H1 (cell line): ENCODE data around the gene HEATR5A. TPM values are rescaled to one million over a fixed set of nuclear protein-coding genes. Genes with fewer than 3 reads are reported as not detected.

Experiments
- CTCF ChIA-PET: fragments of 300-600 bp; sonication (Branson Sonifier 250); formaldehyde crosslinking; loops from one replicate; lab custom pipeline; 2021; ENCODE audit not compliant: partially characterized antibody; lab: Charles Lee
- POLR2A ChIA-PET: fragments of 300-600 bp; sonication (Branson Sonifier 250); formaldehyde crosslinking; loops from one replicate; lab custom pipeline; 2021; ENCODE audit warnings: inconsistent platforms; ENCODE audit not compliant: partially characterized antibody; lab: Charles Lee
- DNase-seq, 2 experiments: peaks; one replicate each; pipeline versions ENCODE4 v3.0.0 to v3.0.0-alpha.2; 2010 to 2022; ENCODE audit warnings: low spot score in 2 of 2, low read depth in 1 of 2, mixed read lengths in 1 of 2
- FAIRE-seq: peaks from 2 replicates; lab custom pipeline; 2011; peaks lifted over from hg19 to GRCh38; lab: Jason Lieb, UNC
- H2AFZ ChIP-seq: 2 replicates; pipeline ENCODE4 v1.8.1; 2012; ENCODE audit warnings: low read length, inconsistent platforms
- H2AK5ac ChIP-seq: 2 replicates; pipeline ENCODE4 v1.6.1; 2013; ENCODE audit warnings: low read depth, low read length
- H2BK120ac ChIP-seq: replicated peaks from 2 replicates; pipeline ENCODE3; 2013; ENCODE audit warnings: low read depth, low read length, inconsistent platforms
- H2BK12ac ChIP-seq: 2 replicates; pipeline ENCODE4 v1.6.1; 2013; ENCODE audit warnings: low read depth, low read length
- H2BK15ac ChIP-seq: 2 replicates; pipeline ENCODE4 v1.6.1; 2013; ENCODE audit warnings: low read length
- H2BK20ac ChIP-seq: 2 replicates; pipeline ENCODE4 v1.6.1; 2013; ENCODE audit warnings: low read length
- H2BK5ac ChIP-seq: 2 replicates; pipeline ENCODE4 v1.6.1; 2013; ENCODE audit warnings: low read depth, low read length
- H3K14ac ChIP-seq: 2 replicates; pipeline ENCODE4 v1.6.1; 2013; ENCODE audit warnings: inconsistent platforms; ENCODE audit not compliant: insufficient read length
- H3K18ac ChIP-seq: 2 replicates; pipeline ENCODE4 v1.6.1; 2013; ENCODE audit warnings: low read length; ENCODE audit errors: extremely low read depth
- H3K23ac ChIP-seq: 2 replicates; pipeline ENCODE4 v1.6.1; 2013; ENCODE audit warnings: inconsistent platforms; ENCODE audit not compliant: insufficient read length
- H3K23me2 ChIP-seq: 2 replicates; pipeline ENCODE4 v1.6.1; 2013; ENCODE audit warnings: low read depth, low read length
- H3K27ac ChIP-seq: 2 replicates; pipeline ENCODE4 v1.6.1; 2011; ENCODE audit warnings: low read depth, low read length, inconsistent platforms
- H3K27me3 ChIP-seq, 4 experiments: replicated peaks in 1 of 4; 1 replicate in 1 of 4; 2 replicates in 3 of 4; pipeline versions ENCODE4 v1.6.1 to v1.8.1; 2011 to 2013; ENCODE audit warnings: low read length in 3 of 4, mild to moderate bottlenecking in 3 of 4, inconsistent platforms in 2 of 4, mixed read lengths in 2 of 4, moderate library complexity in 1 of 4; ENCODE audit not compliant: control insufficient read depth in 3 of 4, insufficient read depth in 3 of 4; ENCODE audit errors: extremely low read depth in 1 of 4
- H3K36me3 ChIP-seq, 4 experiments: 2 replicates each; pipeline versions ENCODE4 v1.6.1 to v1.8.1; 2011 to 2013; ENCODE audit warnings: mild to moderate bottlenecking in 4 of 4, low read length in 3 of 4, moderate library complexity in 2 of 4, control low read depth in 1 of 4, inconsistent platforms in 1 of 4; ENCODE audit not compliant: insufficient read depth in 4 of 4, control insufficient read depth in 2 of 4
- H3K4ac ChIP-seq: replicated peaks from 2 replicates; pipeline ENCODE3; 2013; ENCODE audit warnings: low read length, low read depth, mixed read lengths, inconsistent platforms; ENCODE audit not compliant: insufficient read length
- H3K4me1 ChIP-seq, 4 experiments: replicated peaks in 1 of 4; 1 replicate in 1 of 4; 2 replicates in 3 of 4; pipeline versions ENCODE4 v1.6.1 to v1.8.1; 2011 to 2013; ENCODE audit warnings: low read length in 3 of 4, inconsistent platforms in 2 of 4, mixed read lengths in 1 of 4; ENCODE audit not compliant: insufficient read depth in 4 of 4, control insufficient read depth in 3 of 4
- H3K4me2 ChIP-seq, 2 experiments: 2 replicates each; pipeline versions ENCODE4 v1.6.1 to v1.8.1; 2011 to 2013; ENCODE audit warnings: low read depth in 2 of 2, low read length in 2 of 2, control low read depth in 1 of 2, inconsistent platforms in 1 of 2, mild to moderate bottlenecking in 1 of 2; ENCODE audit not compliant: insufficient read depth in 1 of 2
- H3K4me3 ChIP-seq, 4 experiments: fragments of 200-600, 300-600 bp in 1 of 4; sonication (generic), shearing (Covaris generic), sonication (Bioruptor Twin) in 1 of 4; 2 replicates each; pipeline versions ENCODE4 v1.5.1 to v1.8.1; 2011 to 2016; ENCODE audit warnings: low read length in 4 of 4, low read depth in 3 of 4, control low read depth in 2 of 4, inconsistent platforms in 2 of 4, mild to moderate bottlenecking in 2 of 4, mixed read lengths in 1 of 4, moderate library complexity in 1 of 4; ENCODE audit not compliant: insufficient read depth in 2 of 4; ENCODE audit errors: extremely low read depth in 1 of 4
- H3K56ac ChIP-seq: replicated peaks from 2 replicates; pipeline ENCODE3; 2013; ENCODE audit warnings: low read depth, mild to moderate bottlenecking, mixed read lengths, low read length, inconsistent platforms; ENCODE audit not compliant: insufficient read length
- H3K79me1 ChIP-seq: 2 replicates; pipeline ENCODE4 v1.6.1; 2013; ENCODE audit warnings: low read depth, low read length, control low read depth
- H3K79me2 ChIP-seq, 2 experiments: 2 replicates each; pipeline versions ENCODE4 v1.6.1 to v1.8.1; 2012 to 2013; ENCODE audit warnings: low read length in 2 of 2, mild to moderate bottlenecking in 2 of 2, inconsistent platforms in 1 of 2; ENCODE audit not compliant: insufficient read depth in 2 of 2, control insufficient read depth in 1 of 2
- H3K9ac ChIP-seq, 4 experiments: replicated peaks in 1 of 4; 1 replicate in 1 of 4; 2 replicates in 3 of 4; pipeline versions ENCODE4 v1.6.1 to v1.8.1; 2011 to 2013; ENCODE audit warnings: low read depth in 3 of 4, low read length in 3 of 4, control low read depth in 2 of 4, mild to moderate bottlenecking in 2 of 4, moderate library complexity in 2 of 4, inconsistent platforms in 1 of 4; ENCODE audit errors: extremely low read depth in 1 of 4
- H3K9me3 ChIP-seq, 2 experiments: 2 replicates each; pipeline versions ENCODE4 v1.6.1 to v1.8.1; 2012 to 2013; ENCODE audit warnings: mild to moderate bottlenecking in 2 of 2, moderate library complexity in 2 of 2, control low read depth in 1 of 2, inconsistent platforms in 1 of 2, low read depth in 1 of 2, low read length in 1 of 2, mixed read lengths in 1 of 2; ENCODE audit not compliant: insufficient read depth in 2 of 2
- H4K20me1 ChIP-seq, 2 experiments: replicated peaks in 1 of 2; 2 replicates each; pipeline versions ENCODE3 to v1.8.1; 2011 to 2013; ENCODE audit warnings: inconsistent platforms in 2 of 2, low read length in 2 of 2, mild to moderate bottlenecking in 1 of 2; ENCODE audit not compliant: insufficient read depth in 2 of 2, control insufficient read depth in 1 of 2
- H4K5ac ChIP-seq: 2 replicates; pipeline ENCODE4 v1.6.1; 2013; ENCODE audit warnings: low read length, low read depth, mixed read lengths, inconsistent platforms; ENCODE audit not compliant: insufficient read length
- H4K8ac ChIP-seq: 2 replicates; pipeline ENCODE4 v1.8.0; 2013; ENCODE audit warnings: mild to moderate bottlenecking, moderate library complexity, low read length, inconsistent platforms; ENCODE audit not compliant: insufficient read depth; ENCODE audit errors: extremely low read depth
- H4K91ac ChIP-seq: replicated peaks from 2 replicates; pipeline ENCODE3; 2013; ENCODE audit warnings: low read length, mixed read lengths, inconsistent platforms; ENCODE audit not compliant: insufficient read length
- ATF2 ChIP-seq: IDR thresholded peaks from 2 replicates; pipeline ENCODE4 v1.6.1; 2012; ENCODE audit warnings: low read length, inconsistent platforms
- ATF3 ChIP-seq: IDR thresholded peaks from 2 replicates; pipeline ENCODE4 v1.6.1; 2011; ENCODE audit warnings: low read depth, mild to moderate bottlenecking, low read length; ENCODE audit not compliant: insufficient read depth
- BCL11A ChIP-seq, 2 experiments: IDR thresholded peaks; one replicate each; pipeline ENCODE4 v1.6.1; 2011; ENCODE audit warnings: low read depth in 2 of 2, low read length in 2 of 2, mild to moderate bottlenecking in 2 of 2
- CTBP2 ChIP-seq: IDR thresholded peaks from 2 replicates; pipeline ENCODE4 v1.7.0; 2011; ENCODE audit warnings: borderline replicate concordance, mild to moderate bottlenecking, moderate library complexity, mixed read lengths, low read length; ENCODE audit not compliant: insufficient read depth, insufficient read length
- EZH2 ChIP-seq: fragments of 200-600 bp; sonication (generic); IDR thresholded peaks from 2 replicates; pipeline ENCODE4 v1.7.1; 2012; ENCODE audit warnings: low read depth, mild to moderate bottlenecking, moderate library complexity, low read length, inconsistent platforms; ENCODE audit not compliant: severe bottlenecking
- GTF2F1 ChIP-seq: IDR thresholded peaks from 2 replicates; pipeline ENCODE4 v1.6.1; 2012; ENCODE audit warnings: low read depth, low read length, improper control_type of control experiment, borderline replicate concordance
- POLR2AphosphoS5 ChIP-seq: IDR thresholded peaks from 2 replicates; pipeline ENCODE4 v1.6.1; 2011; ENCODE audit warnings: low read depth, low read length
- RFX5 ChIP-seq: IDR thresholded peaks from 2 replicates; pipeline ENCODE4 v1.6.1; 2011; ENCODE audit warnings: low read depth, low read length, improper control_type of control experiment, borderline replicate concordance
- SP2 ChIP-seq: IDR thresholded peaks from 2 replicates; pipeline ENCODE4 v1.6.1; 2012; ENCODE audit warnings: mild to moderate bottlenecking, low read length, inconsistent platforms
- ZNF274 ChIP-seq: IDR thresholded peaks from 2 replicates; pipeline ENCODE4 v1.7.0; 2012; ENCODE audit warnings: low read length, borderline replicate concordance; ENCODE audit errors: extremely low read depth
- WGBS, 2 experiments: shearing (Covaris generic) in 1 of 2; methylation state at CpG; one replicate each; pipeline versions ENCODE4 v1.1.6 to v1.1.7; 2013 to 2015; ENCODE audit warnings: low lambda C conversion rate in 2 of 2, mixed read lengths in 2 of 2, inconsistent platforms in 1 of 2, low coverage in 1 of 2, missing lambda C conversion rate in 1 of 2; ENCODE audit not compliant: insufficient replicate concordance in 2 of 2, insufficient coverage in 1 of 2, insufficient read length in 1 of 2; ENCODE audit errors: extremely low coverage in 1 of 2, missing lambda C conversion rate in 1 of 2; 5-methylcytosine and 5-hydroxymethylcytosine counted together
- polyA plus RNA-seq, 7 experiments: library from polyadenylated mRNA; depleted of rRNA in 3 of 7; stranded (reverse) in 5 of 7; unstranded in 2 of 7; fragments of >200 nt in 5 of 7; fragments of 200-250 nt in 2 of 7; gene quantifications; 1 replicate in 5 of 7; 2 replicates in 1 of 7; 4 replicates in 1 of 7; pipeline versions ENCODE4 v1.2.1 to v1.2.3, GENCODE V29; 2011 to 2013; ENCODE audit warnings: missing spikeins in 2 of 7, mixed read lengths in 2 of 7
- total RNA-seq: library from RNA; stranded (reverse); fragmentation: NEBNext Ultra II Directional; extraction: Animal tissue kit (Norgen Biotek cat#: 25700); gene quantifications from 2 replicates; pipeline ENCODE4 v1.2.1, GENCODE V29; 2021

HEATR5A gene
- total and polyA plus RNA-seq, 2 of the 8 experiments (the other 6 are each of a cell fraction or from before 2014, with no cell fraction given): 9.0 to 36.2 TPM

DNA sequence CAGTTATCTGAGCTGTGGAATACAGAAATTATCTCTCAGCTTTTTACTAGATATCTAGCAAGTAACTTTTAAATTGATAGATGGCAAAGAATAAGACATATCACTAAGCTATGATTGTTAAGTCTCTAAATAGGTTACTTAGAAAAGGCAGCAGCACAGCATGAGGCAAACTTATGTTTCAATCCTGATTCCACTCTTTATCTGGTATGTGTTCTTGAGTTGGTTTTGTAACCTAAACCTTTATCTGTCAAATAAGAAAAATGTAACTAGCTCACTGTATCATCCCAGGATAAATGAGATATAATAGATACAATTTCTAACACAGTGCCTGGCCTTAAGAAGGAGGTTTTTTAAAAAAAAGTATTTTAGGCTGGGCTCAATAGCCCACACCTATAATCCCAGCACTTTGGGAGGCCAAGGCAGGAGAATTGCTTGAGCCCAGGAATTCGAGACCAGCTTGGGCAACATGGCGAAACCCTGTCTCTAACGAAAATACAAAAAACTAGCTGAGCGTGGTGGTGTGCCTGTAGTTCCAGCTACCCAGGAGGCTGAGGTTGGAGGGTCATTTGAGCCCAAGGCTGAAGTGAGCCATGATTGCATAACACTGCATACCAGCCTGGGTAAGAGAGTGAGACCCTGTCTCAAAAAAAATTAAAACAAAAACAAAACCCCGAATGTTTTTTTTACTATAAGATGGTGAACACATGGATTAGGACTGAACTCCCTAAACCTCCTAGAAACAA is 56.8 kb downstream of the HEATR5A start:
- peaks cover 0 to 3% (median 0%) of the 10 kb centered on the region in 4 experiments; a peak in 1 of 8 replicates for H3K36me3 ChIP-seq
- H2BK120ac ChIP-seq: no peak overlapping the region
- no peaks in the 10 kb centered on the region for H3K9me3 ChIP-seq
- H2AK5ac ChIP-seq: no peak overlapping the region
- no peak overlapping the region for H2BK15ac ChIP-seq
- no peak overlapping the region for H3K14ac ChIP-seq
- FAIRE-seq (no peak), DNase-seq (no peak)
- no peak overlapping the region for H4K5ac ChIP-seq
- ChIA-PET POLR2A (interaction anchor here (0.6 kb wide), 1 partner anchor 11 kb away, joined by 3 read pairs; no protein-coding TSS in a partner anchor), CTCF (interaction anchor here (0.7 to 1.2 kb wide), 4 partner anchors 10 to 251 kb away, joined by 3 to 6 read pairs (median 4); no protein-coding TSS in a partner anchor)
- H3K4me1 ChIP-seq: no peaks in the 10 kb centered on the region
- no peak overlapping the region for H3K4me3 ChIP-seq
- no peak overlapping the region for H4K91ac ChIP-seq
- whole genome bisulfite sequencing, 2 experiments: 92% methylated on average over 5 of the region's 5 CpGs; no CpG with 5 or more reads in 1 of the 2 experiments
- no peaks in the 10 kb centered on the region for H4K20me1 ChIP-seq
- H3K23ac ChIP-seq: no peak overlapping the region
- H3K4me2 ChIP-seq: no peak overlapping the region
- no peaks in the 10 kb centered on the region for H3K79me2 ChIP-seq
- H4K8ac ChIP-seq: no peak overlapping the region
- H3K23me2 ChIP-seq: no peaks in the 10 kb centered on the region
- H3K4ac ChIP-seq: no peak overlapping the region
- H2AFZ ChIP-seq: no peak overlapping the region
- no peak overlapping the region for H2BK12ac ChIP-seq
- no peak overlapping the region for H3K27ac ChIP-seq
- H3K79me1 ChIP-seq: no peaks in the 10 kb centered on the region
- no peak overlapping the region for H3K18ac ChIP-seq
- no peak overlapping the region for H2BK5ac ChIP-seq
- H3K27me3 ChIP-seq: peaks cover 0 to 1% (median 0%) of the 10 kb centered on the region in 4 experiments; a peak in 1 of 7 replicates
- no peak overlapping the region for H3K56ac ChIP-seq
- no peak overlapping the region for H2BK20ac ChIP-seq
- no peak overlapping the region for H3K9ac ChIP-seq
- TF ChIP-seq BCL11A (IDR thresholded peaks at IDR 0.05; ENCODE audit: low read depth in 2 of 2, low read length in 2 of 2): no peak
- no peak for TF ChIP-seq ZNF274
- no peak for TF ChIP-seq RFX5
- TF ChIP-seq GTF2F1: no peak
- no peak for TF ChIP-seq ATF3
- TF ChIP-seq ATF2: no peak
- TF ChIP-seq CTBP2: no peak
- no peak for TF ChIP-seq POLR2AphosphoS5
- no peak for TF ChIP-seq EZH2
- TF ChIP-seq SP2: no peak
